HG03342 (cell line): ENCODE measurements around the gene ZNF319.

Experiments used
- ATAC-seq: cut with Tn5 transposase; IDR thresholded peaks from one replicate; pipeline ENCODE4 v1.9.1; 2021; ENCODE audit warnings: mild to moderate bottlenecking, moderate library complexity; ENCODE audit not compliant: unreplicated experiment

Gene ZNF319

GRCh38 chr16:57957673-57958392 lies 42.6 kb downstream of the ZNF319 start:
- no peak for ATAC-seq

GRCh38 chr16:57956924-57957672 lies 43.4 kb downstream of the ZNF319 start:
- no peak for ATAC-seq

- ATAC-seq: no peak
These were observed 44.1 kb downstream of the ZNF319 start for GRCh38 chr16:57956270-57956808.

- no peak for ATAC-seq
These were observed 44.8 kb downstream of the ZNF319 start for GRCh38 chr16:57955572-57956188.

- no peak for ATAC-seq
These were observed 46.6 kb downstream of the ZNF319 start for GRCh38 chr16:57953857-57954256.

- no peak for ATAC-seq
These were observed 47.6 kb downstream of the ZNF319 start for GRCh38 chr16:57952909-57953308.

GRCh38 chr16:57951204-57951960 lies 49.1 kb downstream of the ZNF319 start:
- no peak for ATAC-seq

- ATAC-seq: no peak
These were observed 50.1 kb downstream of the ZNF319 start for GRCh38 chr16:57950382-57950781.

- ATAC-seq: no peak
These were observed 50.8 kb downstream of the ZNF319 start for GRCh38 chr16:57949595-57950238.

GRCh38 chr16:57949013-57949412 lies 51.5 kb downstream of the ZNF319 start:
- no peak for ATAC-seq

- ATAC-seq: no peak
These were observed 52.4 kb downstream of the ZNF319 start for GRCh38 chr16:57948027-57948426.

GRCh38 chr16:57947261-57947660 lies 53.2 kb downstream of the ZNF319 start:
- no peak for ATAC-seq

GRCh38 chr16:57946181-57946801 lies 54.2 kb downstream of the ZNF319 start:
- no peak for ATAC-seq

- ATAC-seq: no peak
These were observed 54.7 kb downstream of the ZNF319 start for GRCh38 chr16:57945740-57946138.

GRCh38 chr16:57944970-57945739 lies 55.3 kb downstream of the ZNF319 start:
- ATAC-seq: no peak
